Measurements from ENCODE around the gene CALD1.

DNA sequence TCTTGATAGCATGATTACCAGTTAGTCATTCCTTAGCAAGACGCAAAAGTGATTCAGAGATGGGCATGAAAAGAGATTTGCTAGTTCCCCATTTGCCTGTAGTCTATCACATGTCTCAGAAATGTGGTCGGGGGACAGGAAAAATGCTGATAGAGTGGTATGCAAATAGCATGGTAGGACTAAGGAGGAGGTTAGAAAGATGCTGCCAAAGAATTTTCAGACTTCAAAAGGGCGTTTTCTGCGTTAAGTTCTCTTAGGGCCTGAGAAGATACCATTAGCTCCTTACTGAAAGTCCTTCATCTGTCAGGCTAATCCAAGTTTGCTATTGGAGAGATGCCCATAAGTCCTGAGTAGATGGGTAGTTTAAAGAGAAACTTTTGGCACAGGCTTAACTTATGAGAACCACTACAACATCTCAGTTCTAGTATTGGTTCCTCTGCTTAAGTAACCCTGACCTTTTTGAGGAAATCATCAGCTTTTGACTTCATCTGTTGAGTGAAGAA is 2.7 kb downstream of the CALD1 start:
- TF ChIP-seq, protein P1, sequence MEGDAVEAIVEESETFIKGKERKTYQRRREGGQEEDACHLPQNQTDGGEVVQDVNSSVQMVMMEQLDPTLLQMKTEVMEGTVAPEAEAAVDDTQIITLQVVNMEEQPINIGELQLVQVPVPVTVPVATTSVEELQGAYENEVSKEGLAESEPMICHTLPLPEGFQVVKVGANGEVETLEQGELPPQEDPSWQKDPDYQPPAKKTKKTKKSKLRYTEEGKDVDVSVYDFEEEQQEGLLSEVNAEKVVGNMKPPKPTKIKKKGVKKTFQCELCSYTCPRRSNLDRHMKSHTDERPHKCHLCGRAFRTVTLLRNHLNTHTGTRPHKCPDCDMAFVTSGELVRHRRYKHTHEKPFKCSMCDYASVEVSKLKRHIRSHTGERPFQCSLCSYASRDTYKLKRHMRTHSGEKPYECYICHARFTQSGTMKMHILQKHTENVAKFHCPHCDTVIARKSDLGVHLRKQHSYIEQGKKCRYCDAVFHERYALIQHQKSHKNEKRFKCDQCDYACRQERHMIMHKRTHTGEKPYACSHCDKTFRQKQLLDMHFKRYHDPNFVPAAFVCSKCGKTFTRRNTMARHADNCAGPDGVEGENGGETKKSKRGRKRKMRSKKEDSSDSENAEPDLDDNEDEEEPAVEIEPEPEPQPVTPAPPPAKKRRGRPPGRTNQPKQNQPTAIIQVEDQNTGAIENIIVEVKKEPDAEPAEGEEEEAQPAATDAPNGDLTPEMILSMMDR (IDR thresholded peaks at IDR 0.05): no peak
- TF ChIP-seq POLR2A (IDR thresholded peaks at IDR 0.05): no peak
- no peak for TF ChIP-seq POLR2AphosphoS5 (IDR thresholded peaks at IDR 0.05)
